22Rv1 (cell line): ENCODE measurements around the gene ACSM5.

Experiments
- ZFX ChIP-seq: fragments of 450-650 bp; IDR thresholded peaks from 2 replicates; pipeline ENCODE4 v1.6.1; 2017; ENCODE audit warnings: antibody characterized with exemption, borderline replicate concordance
- TF ChIP-seq, protein P1 (sequence below): fragments of 450-650 bp; IDR thresholded peaks from 2 replicates; pipeline ENCODE4 v1.5.1; 2017; ENCODE audit warnings: mild to moderate bottlenecking

DNA sequence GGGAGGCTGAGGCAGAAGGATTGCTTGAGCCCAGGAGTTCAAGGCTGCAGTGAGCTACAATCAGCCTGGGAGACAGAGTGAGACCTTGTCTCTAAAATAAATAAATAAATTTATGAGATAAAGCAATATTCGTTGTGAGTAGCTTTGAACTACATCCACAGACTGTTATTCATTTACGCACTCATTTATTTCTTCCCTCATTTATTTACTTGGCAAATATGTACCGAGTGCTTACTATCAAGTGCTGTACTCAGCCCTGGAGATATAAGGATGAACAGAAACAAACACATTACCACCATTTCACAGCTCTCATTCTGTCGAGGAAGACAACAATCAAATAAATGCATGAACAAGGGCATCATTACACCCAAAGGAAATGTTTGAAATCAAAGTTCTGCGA lies 32.2 kb upstream of the ACSM5 start:
- TF ChIP-seq, protein P1, sequence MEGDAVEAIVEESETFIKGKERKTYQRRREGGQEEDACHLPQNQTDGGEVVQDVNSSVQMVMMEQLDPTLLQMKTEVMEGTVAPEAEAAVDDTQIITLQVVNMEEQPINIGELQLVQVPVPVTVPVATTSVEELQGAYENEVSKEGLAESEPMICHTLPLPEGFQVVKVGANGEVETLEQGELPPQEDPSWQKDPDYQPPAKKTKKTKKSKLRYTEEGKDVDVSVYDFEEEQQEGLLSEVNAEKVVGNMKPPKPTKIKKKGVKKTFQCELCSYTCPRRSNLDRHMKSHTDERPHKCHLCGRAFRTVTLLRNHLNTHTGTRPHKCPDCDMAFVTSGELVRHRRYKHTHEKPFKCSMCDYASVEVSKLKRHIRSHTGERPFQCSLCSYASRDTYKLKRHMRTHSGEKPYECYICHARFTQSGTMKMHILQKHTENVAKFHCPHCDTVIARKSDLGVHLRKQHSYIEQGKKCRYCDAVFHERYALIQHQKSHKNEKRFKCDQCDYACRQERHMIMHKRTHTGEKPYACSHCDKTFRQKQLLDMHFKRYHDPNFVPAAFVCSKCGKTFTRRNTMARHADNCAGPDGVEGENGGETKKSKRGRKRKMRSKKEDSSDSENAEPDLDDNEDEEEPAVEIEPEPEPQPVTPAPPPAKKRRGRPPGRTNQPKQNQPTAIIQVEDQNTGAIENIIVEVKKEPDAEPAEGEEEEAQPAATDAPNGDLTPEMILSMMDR: no peak
- no peak for TF ChIP-seq ZFX
